RWPE2 (cell line): ENCODE results near the gene PTPDC1.

Source experiments
- ATAC-seq: fragments of 200-7000 bp; cut with Tn5 transposase; 3 replicates; pipeline ENCODE4 v1.9.1; 2021; ENCODE audit warnings: low read depth
- DNase-seq: peaks from one replicate; pipeline ENCODE4 v3.0.0-alpha.2; 2020; ENCODE audit warnings: low spot score
- H3K27ac ChIP-seq: fragments of 450-650 bp; 2 replicates; pipeline ENCODE4 v1.5.1; 2017; ENCODE audit warnings: mild to moderate bottlenecking; ENCODE audit not compliant: poor library complexity, severe bottlenecking
- H3K27me3 ChIP-seq: fragments of 250-450 bp; sonication (Bioruptor Pico); 2 replicates; pipeline ENCODE4 v1.5.1; 2021; ENCODE audit warnings: mild to moderate bottlenecking, moderate library complexity; ENCODE audit not compliant: insufficient read depth, poor library complexity, severe bottlenecking
- H3K36me3 ChIP-seq: fragments of 250-450 bp; sonication (Bioruptor Pico); 2 replicates; pipeline ENCODE4 v1.5.1; 2020; ENCODE audit warnings: low read depth, mild to moderate bottlenecking, moderate library complexity
- H3K4me1 ChIP-seq: fragments of 250-450 bp; sonication (Bioruptor Pico); 2 replicates; pipeline ENCODE4 v1.5.1; 2021; ENCODE audit warnings: mild to moderate bottlenecking, moderate library complexity; ENCODE audit not compliant: insufficient read depth, poor library complexity, severe bottlenecking
- H3K4me3 ChIP-seq: fragments of 250-450 bp; sonication (Bioruptor Pico); 2 replicates; pipeline ENCODE4 v1.5.1; 2021; ENCODE audit warnings: mild to moderate bottlenecking, moderate library complexity; ENCODE audit not compliant: severe bottlenecking
- H3K9me3 ChIP-seq: fragments of 250-450 bp; sonication (Bioruptor Pico); 2 replicates; pipeline ENCODE4 v1.5.1; 2021; ENCODE audit warnings: mild to moderate bottlenecking, moderate library complexity; ENCODE audit not compliant: severe bottlenecking
- CTCF ChIP-seq: fragments of 450-650 bp; IDR thresholded peaks from one replicate; pipeline ENCODE4 v1.5.1; 2017; ENCODE audit warnings: mild to moderate bottlenecking, moderate library complexity; ENCODE audit not compliant: poor library complexity, severe bottlenecking

PTPDC1 gene

GRCh38 chr9:94076557-94076956 lies 7.7 kb upstream of the PTPDC1 start:
- Histone ChIP-seq H3K9me3 (no peaks in the 10 kb centered on the region), H3K36me3 (no peaks in the 10 kb centered on the region; the same call in 1 of the 2 replicates), H3K27me3 (no peaks in the 10 kb centered on the region), H3K27ac (no peak overlapping the region), H3K4me3 (no peak overlapping the region), H3K4me1 (no peaks in the 10 kb centered on the region)
- no peak for TF ChIP-seq CTCF
- ATAC-seq: no peak
- DNase-seq: no peak

- no peak for DNase-seq
- Histone ChIP-seq H3K9me3 (no peaks in the 10 kb centered on the region), H3K4me3 (no peak overlapping the region), H3K27ac (no peak overlapping the region), H3K36me3 (no peaks in the 10 kb centered on the region; the same call in 1 of the 2 replicates), H3K4me1 (no peaks in the 10 kb centered on the region), H3K27me3 (no peaks in the 10 kb centered on the region)
- ATAC-seq: no peak
- TF ChIP-seq CTCF: no peak
Measured at GRCh38 chr9:94078086-94078485, 6.2 kb upstream of the PTPDC1 start.

- Histone ChIP-seq H3K27ac (no peak overlapping the region), H3K27me3 (no peaks in the 10 kb centered on the region), H3K4me1 (no peaks in the 10 kb centered on the region), H3K36me3 (no peaks in the 10 kb centered on the region; the same call in 1 of the 2 replicates), H3K4me3 (no peak overlapping the region), H3K9me3 (no peaks in the 10 kb centered on the region)
- ATAC-seq (no peak), DNase-seq (no peak)
- TF ChIP-seq CTCF: no peak
Measured at GRCh38 chr9:94079236-94079635, 5.0 kb upstream of the PTPDC1 start.

GRCh38 chr9:94080249-94080648 lies 4.0 kb upstream of the PTPDC1 start:
- no peak for ATAC-seq
- Histone ChIP-seq H3K27ac (no peak overlapping the region), H3K36me3 (no peaks in the 10 kb centered on the region; the same call in 1 of the 2 replicates), H3K4me1 (peaks cover 3% of the 10 kb centered on the region), H3K9me3 (no peaks in the 10 kb centered on the region), H3K27me3 (no peaks in the 10 kb centered on the region), H3K4me3 (no peak overlapping the region)
- no peak for DNase-seq
- TF ChIP-seq CTCF: no peak

GRCh38 chr9:94081435-94081834 lies 2.8 kb upstream of the PTPDC1 start:
- no peak for ATAC-seq
- TF ChIP-seq CTCF: no peak
- H3K27me3 ChIP-seq: no peaks in the 10 kb centered on the region
- H3K4me3 ChIP-seq: no peak overlapping the region
- DNase-seq: no peak
- H3K36me3 ChIP-seq: peaks cover 10% of the 10 kb centered on the region
- no peak overlapping the region for H3K27ac ChIP-seq
- H3K4me1 ChIP-seq: peaks cover 15% of the 10 kb centered on the region
- H3K9me3 ChIP-seq: no peaks in the 10 kb centered on the region
